K562 (cell line): ENCODE results near the gene GMDS.

Experiments used
- GATAD2A ChIP-seq: fragments of 450-650 bp; IDR thresholded peaks from 2 replicates; pipeline ENCODE4 v1.6.1; 2017
- SRF ChIP-seq, 2 experiments: fragments of 250-450, 450-650 bp in 1 of 2; sonication (Bioruptor Pico) in 1 of 2; sonication (generic) in 1 of 2; formaldehyde crosslinking; IDR thresholded peaks; 2 replicates each; pipeline versions ENCODE4 v1.5.0 to v1.5.1; 2020 to 2022; ENCODE audit warnings: mild to moderate bottlenecking in 1 of 2, missing genetic modification reagents in 1 of 2
- U2AF1 ChIP-seq: fragments of 200-400 bp; formaldehyde crosslinking; optimal IDR thresholded peaks from 2 replicates; pipeline ENCODE3; 2017; ENCODE audit warnings: mild to moderate bottlenecking, low read depth, low read length, moderate library complexity
- TF ChIP-seq, protein P1 (sequence below): fragments of 250-450 bp; sonication (Bioruptor Pico); IDR thresholded peaks from 2 replicates; pipeline ENCODE4 v1.9.0; 2021; ENCODE audit warnings: mild to moderate bottlenecking
- TF ChIP-seq, protein P2 (sequence below): fragments of 250-450 bp; sonication (Bioruptor Pico); IDR thresholded peaks from 2 replicates; pipeline ENCODE4 v1.4.0; 2020; ENCODE audit warnings: mild to moderate bottlenecking, moderate library complexity, borderline replicate concordance

DNA sequence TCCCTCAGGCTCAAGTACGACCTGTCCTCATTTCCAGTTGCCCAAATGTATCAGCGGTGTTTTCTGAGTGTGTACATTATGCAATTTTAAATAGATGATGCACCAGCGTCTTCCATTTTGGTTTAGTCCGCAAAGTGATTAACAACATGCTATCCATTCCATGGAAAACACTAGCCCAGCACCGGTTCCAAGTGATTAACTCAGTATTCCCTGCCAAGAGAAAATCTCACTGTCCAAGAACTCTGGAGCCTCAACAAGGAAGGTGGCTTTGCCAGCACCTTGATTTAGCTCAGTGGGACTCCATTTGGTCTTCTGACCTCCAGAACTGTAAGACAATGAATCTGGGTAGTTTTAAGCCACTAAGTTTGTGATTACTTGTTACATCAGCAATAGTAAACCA lies 528.5 kb downstream of the GMDS start:
- TF ChIP-seq U2AF1 (no peak), GATAD2A (no peak), SRF (CRISPR knock-in tag; IDR thresholded peaks at IDR 0.05) (no peak)
- TF ChIP-seq, protein P1, sequence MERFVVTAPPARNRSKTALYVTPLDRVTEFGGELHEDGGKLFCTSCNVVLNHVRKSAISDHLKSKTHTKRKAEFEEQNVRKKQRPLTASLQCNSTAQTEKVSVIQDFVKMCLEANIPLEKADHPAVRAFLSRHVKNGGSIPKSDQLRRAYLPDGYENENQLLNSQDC (CRISPR knock-in tag), result no peak
- TF ChIP-seq, protein P2, sequence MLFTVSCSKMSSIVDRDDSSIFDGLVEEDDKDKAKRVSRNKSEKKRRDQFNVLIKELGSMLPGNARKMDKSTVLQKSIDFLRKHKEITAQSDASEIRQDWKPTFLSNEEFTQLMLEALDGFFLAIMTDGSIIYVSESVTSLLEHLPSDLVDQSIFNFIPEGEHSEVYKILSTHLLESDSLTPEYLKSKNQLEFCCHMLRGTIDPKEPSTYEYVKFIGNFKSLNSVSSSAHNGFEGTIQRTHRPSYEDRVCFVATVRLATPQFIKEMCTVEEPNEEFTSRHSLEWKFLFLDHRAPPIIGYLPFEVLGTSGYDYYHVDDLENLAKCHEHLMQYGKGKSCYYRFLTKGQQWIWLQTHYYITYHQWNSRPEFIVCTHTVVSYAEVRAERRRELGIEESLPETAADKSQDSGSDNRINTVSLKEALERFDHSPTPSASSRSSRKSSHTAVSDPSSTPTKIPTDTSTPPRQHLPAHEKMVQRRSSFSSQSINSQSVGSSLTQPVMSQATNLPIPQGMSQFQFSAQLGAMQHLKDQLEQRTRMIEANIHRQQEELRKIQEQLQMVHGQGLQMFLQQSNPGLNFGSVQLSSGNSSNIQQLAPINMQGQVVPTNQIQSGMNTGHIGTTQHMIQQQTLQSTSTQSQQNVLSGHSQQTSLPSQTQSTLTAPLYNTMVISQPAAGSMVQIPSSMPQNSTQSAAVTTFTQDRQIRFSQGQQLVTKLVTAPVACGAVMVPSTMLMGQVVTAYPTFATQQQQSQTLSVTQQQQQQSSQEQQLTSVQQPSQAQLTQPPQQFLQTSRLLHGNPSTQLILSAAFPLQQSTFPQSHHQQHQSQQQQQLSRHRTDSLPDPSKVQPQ (CRISPR knock-in tag), result no peak
